ENCODE results near the gene RIMBP2.

- TF ChIP-seq, protein P1, sequence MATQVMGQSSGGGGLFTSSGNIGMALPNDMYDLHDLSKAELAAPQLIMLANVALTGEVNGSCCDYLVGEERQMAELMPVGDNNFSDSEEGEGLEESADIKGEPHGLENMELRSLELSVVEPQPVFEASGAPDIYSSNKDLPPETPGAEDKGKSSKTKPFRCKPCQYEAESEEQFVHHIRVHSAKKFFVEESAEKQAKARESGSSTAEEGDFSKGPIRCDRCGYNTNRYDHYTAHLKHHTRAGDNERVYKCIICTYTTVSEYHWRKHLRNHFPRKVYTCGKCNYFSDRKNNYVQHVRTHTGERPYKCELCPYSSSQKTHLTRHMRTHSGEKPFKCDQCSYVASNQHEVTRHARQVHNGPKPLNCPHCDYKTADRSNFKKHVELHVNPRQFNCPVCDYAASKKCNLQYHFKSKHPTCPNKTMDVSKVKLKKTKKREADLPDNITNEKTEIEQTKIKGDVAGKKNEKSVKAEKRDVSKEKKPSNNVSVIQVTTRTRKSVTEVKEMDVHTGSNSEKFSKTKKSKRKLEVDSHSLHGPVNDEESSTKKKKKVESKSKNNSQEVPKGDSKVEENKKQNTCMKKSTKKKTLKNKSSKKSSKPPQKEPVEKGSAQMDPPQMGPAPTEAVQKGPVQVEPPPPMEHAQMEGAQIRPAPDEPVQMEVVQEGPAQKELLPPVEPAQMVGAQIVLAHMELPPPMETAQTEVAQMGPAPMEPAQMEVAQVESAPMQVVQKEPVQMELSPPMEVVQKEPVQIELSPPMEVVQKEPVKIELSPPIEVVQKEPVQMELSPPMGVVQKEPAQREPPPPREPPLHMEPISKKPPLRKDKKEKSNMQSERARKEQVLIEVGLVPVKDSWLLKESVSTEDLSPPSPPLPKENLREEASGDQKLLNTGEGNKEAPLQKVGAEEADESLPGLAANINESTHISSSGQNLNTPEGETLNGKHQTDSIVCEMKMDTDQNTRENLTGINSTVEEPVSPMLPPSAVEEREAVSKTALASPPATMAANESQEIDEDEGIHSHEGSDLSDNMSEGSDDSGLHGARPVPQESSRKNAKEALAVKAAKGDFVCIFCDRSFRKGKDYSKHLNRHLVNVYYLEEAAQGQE (IDR thresholded peaks at IDR 0.05; ENCODE audit: insufficient replicate concordance, low read depth) = no peak
- TF ChIP-seq, protein P2, sequence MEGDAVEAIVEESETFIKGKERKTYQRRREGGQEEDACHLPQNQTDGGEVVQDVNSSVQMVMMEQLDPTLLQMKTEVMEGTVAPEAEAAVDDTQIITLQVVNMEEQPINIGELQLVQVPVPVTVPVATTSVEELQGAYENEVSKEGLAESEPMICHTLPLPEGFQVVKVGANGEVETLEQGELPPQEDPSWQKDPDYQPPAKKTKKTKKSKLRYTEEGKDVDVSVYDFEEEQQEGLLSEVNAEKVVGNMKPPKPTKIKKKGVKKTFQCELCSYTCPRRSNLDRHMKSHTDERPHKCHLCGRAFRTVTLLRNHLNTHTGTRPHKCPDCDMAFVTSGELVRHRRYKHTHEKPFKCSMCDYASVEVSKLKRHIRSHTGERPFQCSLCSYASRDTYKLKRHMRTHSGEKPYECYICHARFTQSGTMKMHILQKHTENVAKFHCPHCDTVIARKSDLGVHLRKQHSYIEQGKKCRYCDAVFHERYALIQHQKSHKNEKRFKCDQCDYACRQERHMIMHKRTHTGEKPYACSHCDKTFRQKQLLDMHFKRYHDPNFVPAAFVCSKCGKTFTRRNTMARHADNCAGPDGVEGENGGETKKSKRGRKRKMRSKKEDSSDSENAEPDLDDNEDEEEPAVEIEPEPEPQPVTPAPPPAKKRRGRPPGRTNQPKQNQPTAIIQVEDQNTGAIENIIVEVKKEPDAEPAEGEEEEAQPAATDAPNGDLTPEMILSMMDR (IDR thresholded peaks at IDR 0.05; ENCODE audit: insufficient read depth, low read length) = no peak
- TF ChIP-seq POLR2AphosphoS5 (IDR thresholded peaks at IDR 0.05; ENCODE audit: low read depth) (no peak), GABPA (IDR thresholded peaks at IDR 0.05; ENCODE audit: low read depth) (no peak), SPI1 (IDR thresholded peaks at IDR 0.05; ENCODE audit: borderline replicate concordance, low read depth) (no peak)
These were observed 142.3 kb downstream of the RIMBP2 start for GRCh38 chr12:130573766-130574165.

Data from HL-60 (cell line).